Ovary (tissue), 9 donors: Measurements from ENCODE around the gene BTN3A1. TPM values are rescaled to one million over a fixed set of nuclear protein-coding genes. Genes with fewer than 3 reads are reported as not detected.

Experiments
- DNase-seq, 5 donors: peaks; one replicate each; pipeline ENCODE4 v3.0.0-alpha.2; 2019 to 2020
- H3K27ac ChIP-seq, 2 donors: fragments of 200-600 bp; one replicate each; pipeline versions ENCODE4 v1.5.1 to v1.8.0; 2019 to 2022
- H3K27me3 ChIP-seq: fragments of 200-600 bp; one replicate; pipeline ENCODE4 v1.8.0; 2022
- H3K36me3 ChIP-seq: fragments of 200-600 bp; sonication (generic); one replicate; pipeline ENCODE4 v1.5.1; 2019
- H3K4me1 ChIP-seq: one replicate; pipeline ENCODE4 v1.8.1; 2013; ENCODE audit warnings: mild to moderate bottlenecking, moderate library complexity; ENCODE audit not compliant: insufficient read depth
- H3K4me3 ChIP-seq: fragments of 200-600 bp; sonication (generic); one replicate; pipeline ENCODE4 v1.5.1; 2017
- H3K9me3 ChIP-seq, 2 donors: fragments of 200-600 bp in 1 of 2; sonication (generic) in 1 of 2; one replicate each; pipeline versions ENCODE4 v1.5.1 to v1.8.1; 2013 to 2019; ENCODE audit warnings: mild to moderate bottlenecking in 1 of 2, moderate library complexity in 1 of 2
- EP300 ChIP-seq: sonication (generic); formaldehyde crosslinking; IDR thresholded peaks from one replicate; pipeline ENCODE4 v1.6.1; 2017; ENCODE audit warnings: antibody characterized with exemption
- POLR2A ChIP-seq: fragments of 450-650 bp; IDR thresholded peaks from one replicate; pipeline ENCODE4 v1.6.1; 2017; ENCODE audit warnings: antibody characterized with exemption, mild to moderate bottlenecking, moderate library complexity
- WGBS, 3 donors: extraction: QIAGEN DNeasy Blood & Tissue Kit in 1 of 3; methylation state at CpG; one replicate each; pipeline versions ENCODE4 v1.1.5 to v1.1.7; 2013 to 2017; 5-methylcytosine and 5-hydroxymethylcytosine counted together
- intact Hi-C, 4 donors: fragments of 100-400 bp; cut with DNase I; formaldehyde crosslinking; loops; one replicate each; pipeline versions ENCODE4 v1.11.0 to v1.15.1; 2022 to 2023
- polyA plus RNA-seq, 2 donors: library from polyadenylated mRNA; stranded (reverse); fragments of 200-250 nt in 1 of 2; fragments of 350-450 nt in 1 of 2; fragmentation: Illumina TruSeq in 1 of 2; extraction: RNeasy Lipid Tissue Mini Kit (QIAGEN cat#74804) in 1 of 2; gene quantifications; one replicate each; pipeline ENCODE4 v1.2.3, GENCODE V29; 2013 to 2014
- total RNA-seq, 7 donors: library from RNA; depleted of rRNA in 2 of 7; stranded (reverse); fragments of >200 nt in 2 of 7; fragmentation: NEBNext Ultra II Directional in 3 of 7; extraction: Animal tissue kit (Norgen Biotek cat#: 25700) in 3 of 7; gene quantifications; one replicate each; pipeline versions ENCODE4 v1.1.0 to v1.2.4, GENCODE V29; 2016 to 2023
- TF ChIP-seq, protein P1 (sequence below), 3 donors: fragments of 450-650 bp in 2 of 3; fragments of 200-600 bp in 1 of 3; IDR thresholded peaks; one replicate each; pipeline versions ENCODE4 v1.5.1 to v1.8.0; 2016 to 2022; ENCODE audit warnings: antibody characterized with exemption in 3 of 3, mild to moderate bottlenecking in 1 of 3
- donor health status: DM: no; HTN: no; CAD: no; lungs with moderate emphysema.
- donor health status: DM: no; HTN: no; CAD: no.
- donor health status: Bipolar disorder and iron deficiency.
- donor health status: DM: yes; HTN: yes; CAD: no.
- donor health status: DM: no; HTN: no; CAD: no.
- donor health status: DM: yes; HTN: yes; CAD: no.

The BTN3A1 gene
- total and polyA plus RNA-seq, 9 donors: 11.0 to 64.5 (median 18.4) TPM

DNA sequence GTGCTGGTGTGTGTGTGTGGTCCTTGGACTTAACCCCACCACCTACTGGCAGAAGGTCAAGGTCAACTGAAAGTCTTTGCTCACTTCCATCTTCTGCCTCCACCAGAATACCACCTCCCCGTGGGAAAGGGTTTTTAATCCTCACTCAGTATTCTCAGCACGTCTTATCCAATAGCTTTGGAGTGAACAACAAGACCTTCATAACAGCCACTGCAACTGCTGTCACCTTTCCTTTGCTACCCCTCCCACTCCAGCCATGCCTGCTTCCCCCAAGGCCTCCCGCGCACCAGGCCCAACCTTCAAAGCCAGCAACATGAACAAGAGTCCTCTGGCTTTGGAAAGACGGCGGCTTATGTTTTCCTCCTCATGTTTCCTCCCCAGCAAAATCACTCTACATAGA, 20.0 kb upstream of the BTN3A1 start:
- no peak for TF ChIP-seq EP300
- TF ChIP-seq POLR2A: no peak
- TF ChIP-seq, protein P1, sequence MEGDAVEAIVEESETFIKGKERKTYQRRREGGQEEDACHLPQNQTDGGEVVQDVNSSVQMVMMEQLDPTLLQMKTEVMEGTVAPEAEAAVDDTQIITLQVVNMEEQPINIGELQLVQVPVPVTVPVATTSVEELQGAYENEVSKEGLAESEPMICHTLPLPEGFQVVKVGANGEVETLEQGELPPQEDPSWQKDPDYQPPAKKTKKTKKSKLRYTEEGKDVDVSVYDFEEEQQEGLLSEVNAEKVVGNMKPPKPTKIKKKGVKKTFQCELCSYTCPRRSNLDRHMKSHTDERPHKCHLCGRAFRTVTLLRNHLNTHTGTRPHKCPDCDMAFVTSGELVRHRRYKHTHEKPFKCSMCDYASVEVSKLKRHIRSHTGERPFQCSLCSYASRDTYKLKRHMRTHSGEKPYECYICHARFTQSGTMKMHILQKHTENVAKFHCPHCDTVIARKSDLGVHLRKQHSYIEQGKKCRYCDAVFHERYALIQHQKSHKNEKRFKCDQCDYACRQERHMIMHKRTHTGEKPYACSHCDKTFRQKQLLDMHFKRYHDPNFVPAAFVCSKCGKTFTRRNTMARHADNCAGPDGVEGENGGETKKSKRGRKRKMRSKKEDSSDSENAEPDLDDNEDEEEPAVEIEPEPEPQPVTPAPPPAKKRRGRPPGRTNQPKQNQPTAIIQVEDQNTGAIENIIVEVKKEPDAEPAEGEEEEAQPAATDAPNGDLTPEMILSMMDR (IDR thresholded peaks at IDR 0.05): no peak

GRCh38 chr6:26383624-26384417, 18.3 kb upstream of the BTN3A1 start:
- intact Hi-C loops: no loop called here
- H3K4me1 ChIP-seq: peaks cover 2% of the 10 kb centered on the region
- H3K27ac ChIP-seq: peak overlapping the region; percentile 64 to 73
- no peaks in the 10 kb centered on the region for H3K9me3 ChIP-seq
- 7 to 8% (median 7%) methylated on average over 7 of the region's 7 CpGs for WGBS, 3 donors
- H3K27me3 ChIP-seq: no peaks in the 10 kb centered on the region
- H3K4me3 ChIP-seq: peak overlapping the region; percentile 70
- no peaks in the 10 kb centered on the region for H3K36me3 ChIP-seq
- TF ChIP-seq, protein P1 (IDR thresholded peaks at IDR 0.05): no peak
- TF ChIP-seq POLR2A (peak; percentile 11), EP300 (no peak)
- peak in 4 of 5 donors; percentile 22 to 43 (median 34) for DNase-seq

More for the DNA sequence above, 20.0 kb upstream of the BTN3A1 start:
- Histone ChIP-seq H3K9me3 (no peaks in the 10 kb centered on the region), H3K36me3 (no peaks in the 10 kb centered on the region), H3K4me3 (no peak overlapping the region), H3K27ac (no peak overlapping the region), H3K27me3 (no peaks in the 10 kb centered on the region), H3K4me1 (peaks cover 2% of the 10 kb centered on the region)
- DNase-seq: no peak
- WGBS, 3 donors: 79 to 83% (median 82%) methylated on average over 6 of the region's 6 CpGs
- intact Hi-C loops: no loop called here

DNA sequence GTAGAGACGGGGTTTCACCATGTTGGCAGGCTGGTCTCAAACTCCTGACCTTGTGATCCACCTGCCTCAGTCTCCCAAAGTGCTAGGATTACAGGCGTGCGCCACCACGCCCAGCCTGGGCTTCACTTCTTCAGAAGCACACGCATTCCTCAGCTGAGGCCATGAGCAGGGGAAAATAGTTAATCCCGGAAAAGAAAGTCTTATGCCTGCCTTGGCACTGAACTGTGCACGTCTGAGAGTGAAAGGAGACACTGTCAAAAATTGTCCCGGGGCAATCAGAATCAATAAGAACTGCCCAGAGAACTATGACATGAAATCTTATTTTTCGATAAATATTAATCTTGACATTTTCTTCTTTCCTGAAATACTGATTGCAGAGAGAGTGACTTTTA, 16.3 kb upstream of the BTN3A1 start:
- H3K27me3 ChIP-seq: no peaks in the 10 kb centered on the region

DNA sequence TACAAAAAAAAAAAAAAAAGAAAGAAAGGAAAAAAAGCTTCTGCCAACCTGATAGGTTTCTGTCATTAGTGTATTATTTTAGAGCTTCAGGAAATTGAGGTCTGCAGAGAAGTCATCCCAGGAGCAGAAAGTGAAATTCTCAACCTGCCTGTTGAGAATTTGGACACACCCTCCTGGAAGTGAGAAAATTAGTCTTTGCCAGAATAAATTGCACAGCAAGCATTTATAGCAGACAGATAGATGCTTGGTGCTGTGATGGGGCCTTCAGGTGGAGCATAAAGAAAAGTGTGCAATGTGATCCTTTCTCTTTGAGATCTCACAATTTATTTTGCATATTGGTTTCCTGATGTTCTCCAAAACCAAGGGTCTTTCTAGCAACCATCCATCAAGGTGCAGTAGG, 14.5 kb upstream of the BTN3A1 start:
- peaks cover 2% of the 10 kb centered on the region for H3K4me1 ChIP-seq
- H3K27me3 ChIP-seq: no peaks in the 10 kb centered on the region
- H3K27ac ChIP-seq: no peak overlapping the region
- DNase-seq: no peak
- TF ChIP-seq EP300: no peak
- no peak for TF ChIP-seq POLR2A
- TF ChIP-seq, protein P1 (IDR thresholded peaks at IDR 0.05): no peak
- intact Hi-C loops: no loop called here
- no peaks in the 10 kb centered on the region for H3K36me3 ChIP-seq
- no peaks in the 10 kb centered on the region for H3K9me3 ChIP-seq
- no peak overlapping the region for H3K4me3 ChIP-seq

More for the DNA sequence above, 16.3 kb upstream of the BTN3A1 start:
- Histone ChIP-seq H3K4me3 (no peak overlapping the region), H3K27ac (no peak overlapping the region), H3K4me1 (peaks cover 2% of the 10 kb centered on the region), H3K9me3 (no peaks in the 10 kb centered on the region), H3K36me3 (no peaks in the 10 kb centered on the region)
- DNase-seq: no peak
- TF ChIP-seq, protein P1 (IDR thresholded peaks at IDR 0.05): no peak
- TF ChIP-seq EP300 (no peak), POLR2A (no peak)
- 92 to 94% (median 93%) methylated on average over 9 of the region's 9 CpGs for WGBS, 3 donors
- intact Hi-C loops: no loop called here
